ENCODE results near the gene RENBP.

The RENBP gene

GRCh38 chrX:153911798-153912197 is 32.6 kb downstream of the RENBP start:
- no peak for DNase-seq

DNA sequence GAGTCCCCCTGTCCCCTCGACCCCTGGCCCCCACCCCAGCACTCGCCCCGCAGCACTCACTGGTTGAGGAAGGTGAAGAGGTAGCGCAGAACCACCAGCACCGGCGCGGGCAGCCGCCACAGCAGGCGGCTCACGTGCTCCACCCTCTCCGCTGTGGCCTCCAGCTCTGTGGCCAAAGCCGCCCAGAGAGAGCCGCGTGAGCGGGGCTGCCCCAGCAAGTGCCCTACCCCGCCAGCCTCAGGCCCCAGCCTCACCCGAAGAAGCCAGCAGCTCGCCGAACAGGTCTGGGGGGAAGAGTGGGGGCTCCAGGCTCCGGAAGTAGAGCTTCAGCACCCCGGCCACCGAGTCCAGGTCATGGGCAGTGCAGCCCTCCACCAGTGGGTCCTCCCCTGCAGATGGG is 34.0 kb downstream of the RENBP start:
- no peak for DNase-seq

DNA sequence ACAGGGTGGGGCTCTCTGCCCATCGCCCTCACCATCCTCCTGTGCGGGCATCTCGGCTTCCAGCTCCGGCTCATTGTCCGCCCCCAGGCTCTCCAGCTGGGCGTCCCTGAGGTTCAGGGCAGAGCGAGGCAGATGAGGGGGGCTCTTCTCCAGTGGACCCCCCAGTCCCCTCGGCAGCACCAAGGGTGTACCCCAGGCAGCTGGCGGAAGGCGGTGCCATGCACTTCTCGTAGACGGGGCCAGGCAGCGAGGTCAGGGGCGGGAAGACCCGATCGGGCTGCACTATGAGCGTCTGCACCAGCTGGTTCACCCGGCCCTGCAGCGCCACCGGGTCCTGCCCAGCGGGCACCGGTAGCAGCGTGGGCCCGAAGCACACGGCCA is 34.5 kb downstream of the RENBP start:
- no peak for DNase-seq

DNA sequence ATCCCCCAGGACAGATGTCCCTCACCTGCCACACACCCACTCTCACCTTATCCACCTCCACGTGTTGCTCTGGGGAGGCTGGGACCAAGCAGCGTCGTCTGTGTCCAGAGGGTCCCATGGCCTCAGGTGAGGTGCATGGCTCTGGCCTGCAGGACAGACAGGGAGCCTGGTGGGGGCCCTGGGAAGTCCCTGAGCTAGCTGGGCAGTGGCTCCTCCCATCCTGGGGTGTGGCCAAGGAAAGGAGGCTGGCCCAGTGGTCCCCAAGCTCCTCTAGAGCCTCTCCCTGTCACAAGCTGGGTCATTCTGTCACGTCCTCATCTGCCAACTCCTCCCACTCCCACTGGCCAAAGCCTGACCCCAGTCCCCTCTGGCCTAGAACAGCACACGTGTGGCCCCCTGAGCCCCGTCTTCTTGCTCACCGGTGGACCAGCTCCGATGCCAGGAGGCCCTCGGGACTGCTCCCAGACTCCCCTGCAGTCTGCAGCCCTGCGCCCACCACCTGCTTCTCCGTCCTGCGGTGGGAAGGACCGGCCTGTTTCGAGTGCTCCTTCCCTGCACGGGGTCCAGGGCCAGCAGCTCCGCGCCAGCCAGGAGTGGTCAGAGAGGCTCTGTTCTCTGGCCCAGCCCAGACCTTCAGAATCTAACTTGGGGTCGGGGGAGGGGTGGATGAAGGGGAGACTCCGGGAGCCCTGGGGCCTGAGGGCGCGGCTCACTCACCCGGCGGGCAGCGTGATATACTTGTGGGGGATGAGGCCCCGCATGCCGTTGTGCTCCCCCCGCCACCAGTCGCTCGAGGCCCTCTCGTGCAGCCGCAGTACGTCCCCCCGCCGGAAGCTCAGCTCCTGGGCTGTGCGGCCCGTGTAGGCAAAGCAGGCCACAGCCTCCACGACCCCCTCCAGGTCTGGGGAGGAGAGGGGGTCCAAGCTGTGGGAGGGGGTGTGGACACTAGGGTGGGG is 35.1 kb downstream of the RENBP start:
- DNase-seq, result no peak

DNA sequence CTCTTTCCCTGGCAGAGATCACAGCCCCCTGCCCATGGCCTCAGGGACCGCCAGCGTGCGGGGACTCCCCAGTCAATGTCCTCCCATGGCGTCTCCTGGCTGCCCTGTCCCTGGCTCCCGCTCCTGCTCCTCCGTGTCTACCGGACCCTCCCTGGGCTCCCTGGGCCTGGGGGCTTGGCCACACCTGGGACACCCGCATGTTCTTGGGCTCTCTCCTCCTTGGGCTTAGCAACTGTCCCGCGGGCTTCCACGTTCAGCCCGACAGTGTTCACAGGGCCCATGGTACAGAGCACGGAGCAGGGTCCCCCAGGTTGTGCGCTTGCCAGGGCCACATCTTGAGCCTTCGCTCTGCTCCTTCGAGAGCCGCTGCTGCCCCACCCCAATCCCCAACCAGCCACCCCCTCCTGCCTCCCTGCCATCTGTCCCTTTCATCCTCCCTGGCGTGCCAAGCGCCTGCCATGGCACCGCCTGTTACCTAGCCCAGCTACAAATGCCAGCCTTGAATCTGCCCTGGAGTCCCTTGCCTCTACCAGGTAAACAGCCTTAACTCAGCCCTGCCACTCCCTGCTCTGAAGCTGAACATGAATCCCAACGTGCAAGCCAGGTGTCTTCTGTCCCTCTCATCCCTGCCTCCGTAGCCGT is 36.1 kb downstream of the RENBP start:
- DNase-seq, result no peak

DNA sequence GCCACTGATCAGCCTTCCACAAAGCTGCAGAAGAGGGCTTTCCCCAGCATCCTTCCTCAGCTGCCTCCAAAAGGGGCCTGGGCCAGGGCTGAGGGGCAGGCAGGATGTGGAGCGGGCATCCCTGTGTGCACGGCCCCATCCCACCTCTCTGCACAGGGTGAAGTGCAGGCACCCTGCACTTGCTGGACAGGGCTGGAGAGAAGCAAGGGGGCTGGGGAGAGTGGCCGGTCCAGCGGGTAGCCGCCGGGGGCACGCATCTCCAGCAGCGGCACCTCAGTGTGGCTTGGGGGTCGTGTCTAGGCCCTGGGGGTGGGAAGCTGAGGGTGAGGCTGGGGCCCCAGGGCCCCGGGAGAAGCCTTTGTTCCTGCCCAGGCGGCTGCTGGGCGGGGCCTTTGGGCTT is 37.0 kb downstream of the RENBP start:
- DNase-seq, result no peak

- DNase-seq, result no peak
Measured at GRCh38 chrX:153906126-153906917, 38.1 kb downstream of the RENBP start.

DNA sequence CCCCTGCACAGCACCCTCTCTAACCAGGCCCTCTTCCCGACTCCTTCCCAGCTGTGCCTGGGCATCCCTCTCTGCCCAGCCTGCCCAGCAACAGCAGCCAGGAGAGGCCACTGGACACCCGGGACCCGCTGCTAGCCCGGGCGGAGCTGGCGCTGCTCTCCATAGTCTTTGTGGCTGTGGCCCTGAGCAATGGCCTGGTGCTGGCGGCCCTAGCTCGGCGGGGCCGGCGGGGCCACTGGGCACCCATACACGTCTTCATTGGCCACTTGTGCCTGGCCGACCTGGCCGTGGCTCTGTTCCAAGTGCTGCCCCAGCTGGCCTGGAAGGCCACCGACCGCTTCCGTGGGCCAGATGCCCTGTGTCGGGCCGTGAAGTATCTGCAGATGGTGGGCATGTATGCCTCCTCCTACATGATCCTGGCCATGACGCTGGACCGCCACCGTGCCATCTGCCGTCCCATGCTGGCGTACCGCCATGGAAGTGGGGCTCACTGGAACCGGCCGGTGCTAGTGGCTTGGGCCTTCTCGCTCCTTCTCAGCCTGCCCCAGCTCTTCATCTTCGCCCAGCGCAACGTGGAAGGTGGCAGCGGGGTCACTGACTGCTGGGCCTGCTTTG is 38.9 kb downstream of the RENBP start:
- no peak for DNase-seq

DNA sequence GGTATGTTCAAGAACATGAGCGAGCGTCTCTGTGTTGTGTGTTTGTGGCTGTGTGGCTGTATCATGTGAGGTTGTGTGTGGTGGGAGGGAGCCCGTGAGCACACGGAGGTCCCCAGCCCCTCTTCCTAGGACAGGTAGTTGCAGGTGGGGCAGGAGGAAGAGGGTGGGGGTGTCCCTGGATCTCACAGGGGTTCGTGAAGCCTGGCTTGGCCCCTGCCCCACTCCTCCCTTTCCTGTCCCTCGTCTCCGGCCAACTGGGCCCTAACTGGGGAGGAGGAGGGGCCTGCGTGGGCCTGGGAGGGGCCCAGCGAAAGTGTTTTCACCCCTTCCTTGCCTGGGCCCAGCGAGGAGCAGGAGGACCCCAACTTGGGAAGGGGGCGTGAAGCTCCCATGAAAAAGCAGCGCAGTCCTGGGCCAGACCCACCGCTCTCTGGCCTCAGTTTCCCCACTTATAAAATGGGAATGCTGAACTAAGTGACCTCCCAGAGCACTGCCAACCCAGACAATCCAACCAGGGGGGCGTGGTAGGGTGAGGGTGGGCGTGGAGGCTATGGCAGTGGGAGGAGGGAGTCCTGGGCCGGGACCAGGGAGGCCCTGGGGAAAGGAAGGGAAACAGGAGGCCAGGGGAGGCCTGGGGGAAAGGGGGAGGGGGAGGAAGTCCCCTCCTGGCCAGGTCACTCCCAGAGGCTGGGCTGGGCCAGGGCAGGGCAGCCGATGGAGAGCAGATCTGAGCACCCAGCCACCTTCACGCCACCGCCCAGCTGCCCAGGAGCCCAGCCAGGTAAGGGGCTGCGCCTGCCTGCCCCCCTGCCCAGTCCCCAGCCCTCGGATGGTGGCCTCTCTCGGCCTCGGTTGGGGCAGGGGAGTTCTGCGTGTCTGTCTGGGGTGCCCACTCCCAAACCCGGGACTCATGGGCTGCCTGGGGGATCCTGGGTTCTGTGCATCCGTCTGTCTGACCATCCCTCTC is 40.2 kb downstream of the RENBP start, which contains the start of gene AVPR2:
AVPR2 (plus strand) TSS at position 683 of the 967 bp plus-strand sequence. CDS start 473 bp downstream, outside the sequence.
- no peak for DNase-seq

DNA sequence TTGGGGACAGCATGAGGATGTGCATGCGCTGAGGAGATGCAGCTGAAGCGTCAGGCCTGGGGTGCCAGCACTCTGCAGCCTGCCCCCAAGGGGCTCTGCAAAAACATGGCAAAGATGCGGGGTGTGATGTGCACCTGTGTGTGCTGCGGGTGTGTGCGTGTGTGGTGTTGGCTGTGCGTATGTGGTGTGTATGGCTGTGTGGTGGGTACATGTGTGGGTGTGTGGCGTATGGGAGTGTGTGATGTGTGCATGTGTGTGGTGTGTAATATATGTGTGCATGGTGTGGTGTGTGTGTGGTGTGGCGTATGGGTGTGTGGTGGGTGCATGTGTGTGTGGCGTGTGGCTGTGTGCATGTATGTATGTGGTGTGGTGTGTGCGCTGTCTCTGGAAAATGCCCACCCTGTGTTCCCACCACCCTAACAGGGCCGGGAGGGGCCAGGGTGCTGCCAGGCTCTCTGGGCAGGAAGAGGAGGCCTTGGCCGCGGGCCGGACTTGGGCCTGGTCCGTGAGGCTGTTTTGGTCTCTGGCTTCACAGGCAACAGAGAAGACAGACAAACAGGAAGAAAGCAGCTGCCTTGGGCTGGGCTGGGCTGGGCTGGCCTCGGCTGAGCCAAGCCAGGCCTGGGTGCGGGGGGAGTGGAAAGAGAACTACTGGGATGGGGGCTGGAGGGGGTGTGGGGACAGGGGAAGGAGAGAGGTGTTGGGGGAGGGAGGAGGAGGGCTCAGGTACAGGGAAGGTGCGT is 41.0 kb downstream of the RENBP start:
- no peak for DNase-seq

- DNase-seq, result no peak
Measured at GRCh38 chrX:153902385-153902784, 42.1 kb downstream of the RENBP start.

GRCh38 chrX:153901753-153902140 is 42.7 kb downstream of the RENBP start:
- DNase-seq, result no peak

GRCh38 chrX:153900831-153901752 is 43.4 kb downstream of the RENBP start:
- DNase-seq, result peak; percentile 53

DNA sequence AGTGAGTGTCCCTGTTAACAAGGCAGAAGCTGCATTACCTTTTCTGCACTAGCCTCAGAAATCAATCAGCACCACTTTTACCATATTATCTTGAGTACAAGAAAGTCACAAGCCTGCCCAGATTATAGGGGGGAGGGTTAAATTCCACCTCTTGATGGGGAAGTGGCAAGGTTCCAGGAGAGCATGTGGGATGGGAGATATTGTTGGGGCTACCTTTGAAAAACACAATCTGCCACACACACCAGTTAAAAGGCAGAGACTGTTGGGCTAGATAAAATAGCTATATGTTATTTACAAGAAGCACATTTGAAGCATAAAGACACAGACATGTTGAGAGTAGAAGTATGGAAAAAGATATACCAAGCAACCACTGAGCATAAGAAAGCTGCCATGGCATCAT is 46.5 kb downstream of the RENBP start:
- DNase-seq, result no peak

GRCh38 chrX:153889123-153889522 is 55.3 kb downstream of the RENBP start:
- no peak for DNase-seq

DNA sequence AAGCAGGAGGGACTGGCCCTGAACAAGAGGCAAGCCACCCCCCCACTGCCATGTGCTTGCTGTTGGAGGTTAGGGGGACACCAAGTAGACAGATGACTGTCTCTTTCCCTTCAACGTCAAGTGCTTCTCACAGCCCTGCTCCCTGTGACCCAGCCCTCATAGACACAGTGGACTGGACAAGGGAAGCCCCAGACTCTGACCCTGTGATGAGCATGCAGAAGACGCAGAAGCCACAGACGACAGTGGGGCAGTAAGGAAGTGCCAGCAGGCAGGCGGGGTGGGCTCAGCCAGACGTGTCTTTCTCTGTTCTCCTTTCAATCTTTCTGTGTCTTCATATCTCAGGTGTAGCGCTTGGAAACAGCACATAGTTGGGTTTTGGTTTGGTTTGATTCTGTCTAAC is 56.1 kb downstream of the RENBP start:
- no peak for DNase-seq

GRCh38 chrX:153887385-153887784 is 57.1 kb downstream of the RENBP start:
- DNase-seq, result no peak

GRCh38 chrX:153886915-153887314 is 57.5 kb downstream of the RENBP start:
- no peak for DNase-seq

- no peak for DNase-seq
Measured at GRCh38 chrX:153885968-153886903, 58.2 kb downstream of the RENBP start, which contains the start of gene L1CAM. L1CAM (minus strand) TSS chrX:153886173; CDS start chrX:153875836, 10,337 bp downstream.

All from activated gamma-delta T cell treated with Interleukin-2 at 50 U/mL for 16 hours (primary cell).